Measurements from ENCODE around the gene BMF.

The BMF gene

GRCh38 chr15:40087068-40087810 lies 21.4 kb downstream of the BMF start:
- TF ChIP-seq GATA2 (IDR thresholded peaks at IDR 0.05; ENCODE audit: low read depth, low read length) (no peak), GATA3 (IDR thresholded peaks at IDR 0.05; ENCODE audit: low read depth, low read length) (no peak)

DNA sequence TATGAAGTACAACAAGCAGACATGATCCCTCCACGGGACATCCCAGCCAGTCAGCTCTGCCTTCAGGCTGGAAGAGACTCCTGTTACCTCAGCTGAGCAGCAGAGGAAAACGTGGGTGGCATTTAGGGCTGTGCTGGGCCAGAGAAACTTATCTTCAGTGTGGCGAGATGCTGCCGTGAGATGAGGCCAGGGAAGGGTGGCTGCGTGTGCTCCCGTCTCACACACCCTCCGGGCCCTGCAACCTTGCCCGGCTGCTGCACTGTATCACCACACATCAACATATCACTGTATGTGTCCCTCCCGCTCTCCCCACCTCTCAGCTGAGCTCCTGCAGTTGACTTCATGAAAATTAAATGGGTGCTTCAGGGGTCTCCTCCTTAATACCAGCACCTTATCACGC lies 23.4 kb downstream of the BMF start:
- TF ChIP-seq GATA2 (IDR thresholded peaks at IDR 0.05; ENCODE audit: low read depth, low read length), result no peak

GRCh38 chr15:40084650-40085049 lies 24.0 kb downstream of the BMF start:
- no peak for TF ChIP-seq GATA2 (IDR thresholded peaks at IDR 0.05; ENCODE audit: low read depth, low read length)

DNA sequence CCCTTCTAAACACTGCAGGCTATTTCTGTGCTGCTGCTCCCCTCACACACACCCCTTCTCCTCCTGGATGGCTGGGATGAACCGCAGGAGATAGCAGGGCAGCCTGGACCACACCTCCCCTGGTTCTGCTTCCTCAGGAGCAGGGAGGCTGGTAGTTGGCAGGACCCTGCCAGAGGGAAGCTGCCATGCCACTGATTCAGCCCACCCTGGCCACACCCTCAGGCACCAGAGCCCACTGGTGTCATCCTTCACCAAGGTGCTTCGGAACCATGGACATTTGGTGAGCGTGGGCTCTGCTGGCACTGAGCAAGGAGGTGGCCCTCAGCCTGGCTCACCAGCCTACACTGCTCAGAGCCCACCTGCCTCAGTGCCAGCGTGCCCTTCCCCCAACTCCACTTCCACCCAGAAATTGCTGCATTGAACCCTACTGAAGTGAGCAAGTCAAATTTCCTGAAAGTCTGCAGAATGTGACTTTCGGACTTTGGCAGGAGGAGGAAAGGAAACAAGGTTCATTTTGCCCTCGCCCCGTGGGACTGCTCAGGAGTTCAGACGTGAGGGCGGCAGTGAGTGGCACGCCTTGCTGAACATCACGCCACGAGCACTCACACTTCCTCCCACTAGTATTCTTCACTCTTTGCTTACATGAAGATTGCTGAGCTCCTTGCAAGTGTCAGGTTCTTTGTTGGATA lies 26.3 kb downstream of the BMF start:
- no peak for TF ChIP-seq GATA2 (IDR thresholded peaks at IDR 0.05; ENCODE audit: low read depth, low read length)
- TF ChIP-seq GATA3 (IDR thresholded peaks at IDR 0.05; ENCODE audit: low read depth, low read length), result no peak

- TF ChIP-seq GATA3 (IDR thresholded peaks at IDR 0.05; ENCODE audit: low read depth, low read length), result no peak
- TF ChIP-seq GATA2 (IDR thresholded peaks at IDR 0.05; ENCODE audit: low read depth, low read length), result no peak
Observed at GRCh38 chr15:40081691-40082194, 26.9 kb downstream of the BMF start.

GRCh38 chr15:40080847-40081246 lies 27.8 kb downstream of the BMF start:
- TF ChIP-seq GATA2 (IDR thresholded peaks at IDR 0.05; ENCODE audit: low read depth, low read length) (no peak), GATA3 (IDR thresholded peaks at IDR 0.05; ENCODE audit: low read depth, low read length) (no peak)

DNA sequence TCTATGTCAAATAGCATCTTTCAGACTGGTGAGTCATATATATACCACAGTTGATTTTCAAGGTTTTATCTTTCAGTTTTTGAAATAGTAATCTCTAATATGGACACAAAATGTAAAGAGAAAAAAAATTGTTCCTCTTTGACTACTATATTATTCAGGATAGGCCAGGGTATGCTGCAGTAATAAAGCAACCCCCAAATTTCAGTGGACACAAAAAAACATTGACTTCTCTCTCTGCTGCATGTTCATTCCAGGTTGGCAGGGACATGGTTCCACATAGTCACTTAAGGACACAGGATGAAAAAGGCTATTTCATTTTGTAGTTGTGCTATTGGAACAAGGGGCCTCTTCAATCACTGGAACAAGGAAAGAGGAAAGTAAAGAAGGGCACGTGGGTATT lies 28.6 kb downstream of the BMF start:
- TF ChIP-seq GATA2 (IDR thresholded peaks at IDR 0.05; ENCODE audit: low read depth, low read length) (no peak), GATA3 (IDR thresholded peaks at IDR 0.05; ENCODE audit: low read depth, low read length) (no peak)

DNA sequence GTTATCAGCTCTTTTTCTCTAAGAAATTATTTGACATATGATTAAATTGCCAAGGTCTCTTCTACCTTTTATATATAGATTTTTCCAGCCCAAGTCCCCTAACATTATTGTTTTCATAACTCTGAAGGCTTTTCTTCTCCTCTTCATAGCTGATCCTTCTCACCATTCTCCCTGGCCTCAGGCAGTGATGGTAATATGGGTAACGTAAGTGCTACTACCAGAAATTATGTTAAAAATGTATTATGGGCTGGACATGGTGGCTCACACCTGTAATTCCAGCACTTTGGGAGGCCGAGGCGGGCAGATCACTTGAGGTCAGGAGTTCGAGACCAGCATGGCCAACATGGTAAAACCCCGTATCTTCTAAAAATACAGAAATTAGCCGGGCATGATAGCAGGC lies 29.2 kb downstream of the BMF start:
- TF ChIP-seq GATA3 (IDR thresholded peaks at IDR 0.05; ENCODE audit: low read depth, low read length), result no peak
- no peak for TF ChIP-seq GATA2 (IDR thresholded peaks at IDR 0.05; ENCODE audit: low read depth, low read length)

DNA sequence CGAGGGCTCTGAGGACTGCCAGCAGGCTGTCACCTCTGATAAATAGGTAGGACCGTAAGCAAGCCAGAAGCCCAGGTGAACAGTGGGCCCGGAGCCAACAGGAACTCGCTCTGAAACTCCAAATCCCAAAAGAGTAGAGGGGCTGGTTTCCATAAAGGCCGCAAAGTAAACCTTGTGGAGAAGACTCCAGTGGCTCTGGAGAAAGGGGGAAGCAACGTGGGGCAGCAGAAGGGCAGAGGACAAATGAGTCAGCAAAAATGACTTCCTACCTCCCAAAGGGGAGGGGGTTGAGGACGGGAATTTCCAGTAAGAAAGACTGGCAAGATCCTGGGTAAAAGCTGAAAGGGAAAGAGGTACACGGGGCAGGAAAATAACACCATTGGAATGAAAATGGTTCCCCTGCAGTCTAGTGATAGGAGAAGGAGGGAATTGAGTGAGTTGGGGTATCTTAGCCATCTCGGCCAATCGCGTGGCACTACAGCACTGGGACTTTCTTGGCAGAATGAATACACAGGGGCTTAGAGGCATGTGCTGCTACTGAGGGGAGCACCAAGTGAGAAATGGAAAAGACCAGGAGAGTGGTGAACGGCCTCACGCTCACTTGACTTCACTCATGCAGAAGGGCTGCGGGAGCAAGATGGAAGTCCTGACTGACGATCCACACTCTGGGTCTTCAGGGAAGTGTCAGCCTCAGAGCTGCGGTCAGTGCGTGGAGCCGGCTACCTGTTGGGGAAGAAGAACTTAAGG lies 33.2 kb downstream of the BMF start:
- no peak for TF ChIP-seq GATA2 (IDR thresholded peaks at IDR 0.05; ENCODE audit: low read depth, low read length)
- no peak for TF ChIP-seq GATA3 (IDR thresholded peaks at IDR 0.05; ENCODE audit: low read depth, low read length)

DNA sequence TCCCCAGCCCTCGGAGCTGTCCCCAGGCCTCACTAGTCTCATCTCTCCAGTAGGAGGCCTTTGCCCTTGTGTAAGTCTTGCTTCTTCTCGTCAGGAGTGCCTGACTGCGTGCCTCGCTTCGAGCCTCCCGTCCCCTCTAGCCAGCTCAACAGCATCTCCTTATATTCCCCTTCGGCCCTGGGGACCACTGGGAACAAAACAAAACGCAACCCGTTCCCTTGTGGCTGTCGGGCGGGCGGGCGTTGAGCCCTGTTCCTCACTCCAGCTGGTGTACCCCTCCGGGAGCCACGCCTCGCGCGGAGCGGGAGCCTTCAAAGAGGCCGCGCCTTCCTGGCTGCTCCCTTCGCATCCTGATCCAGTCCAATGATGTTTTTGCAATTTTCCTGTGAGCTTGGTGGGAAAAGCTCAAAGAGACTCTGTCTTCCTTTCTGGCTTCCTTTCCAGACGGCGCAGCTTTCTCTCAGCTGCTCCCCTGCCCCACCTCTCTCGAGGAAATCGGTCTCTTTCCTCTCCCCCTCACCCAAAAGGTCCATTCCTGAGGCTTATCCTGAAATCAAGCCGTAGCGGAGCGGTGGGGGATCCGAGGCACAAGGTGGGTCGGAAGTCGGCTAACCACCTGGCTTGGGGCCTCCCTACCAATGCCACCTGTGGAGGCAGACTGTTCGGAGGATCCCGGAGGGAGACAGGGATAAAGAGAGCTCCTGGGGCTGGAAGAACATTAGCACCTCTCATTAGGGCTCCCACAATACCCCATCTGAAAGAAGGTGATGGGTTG lies 36.3 kb downstream of the BMF start:
- TF ChIP-seq GATA3 (IDR thresholded peaks at IDR 0.05; ENCODE audit: low read depth, low read length), result no peak
- TF ChIP-seq GATA2 (IDR thresholded peaks at IDR 0.05; ENCODE audit: low read depth, low read length), result no peak

DNA sequence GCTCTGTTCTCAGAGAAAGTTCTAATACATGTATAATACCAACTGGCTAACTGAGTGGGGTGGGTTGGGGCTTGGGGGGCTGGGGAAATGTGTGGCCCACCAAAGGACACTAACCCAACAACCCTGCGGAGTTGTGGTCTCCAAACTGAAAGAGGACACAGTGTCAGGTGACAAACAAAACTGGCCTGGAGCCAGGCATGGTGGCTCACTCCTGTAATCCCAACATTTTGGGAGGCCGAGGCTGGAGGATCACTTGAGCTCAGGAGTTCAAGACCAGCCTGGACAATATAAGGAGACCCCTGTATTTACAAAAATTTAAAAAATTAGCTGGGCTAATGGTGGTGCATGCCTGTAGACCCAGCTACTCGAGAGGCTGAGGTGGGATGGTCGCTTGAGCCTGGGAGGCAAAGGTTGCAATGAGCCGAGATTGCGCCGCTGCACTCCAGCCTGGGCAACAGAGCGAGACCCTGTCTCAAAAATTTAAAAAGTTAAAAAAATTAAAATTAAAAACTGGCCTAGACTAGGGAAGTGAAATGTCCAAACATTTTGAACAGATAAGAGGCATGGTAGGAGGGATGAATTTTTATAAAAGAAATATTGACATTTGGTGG lies 38.0 kb downstream of the BMF start:
- no peak for TF ChIP-seq GATA3 (IDR thresholded peaks at IDR 0.05; ENCODE audit: low read depth, low read length)
- no peak for TF ChIP-seq GATA2 (IDR thresholded peaks at IDR 0.05; ENCODE audit: low read depth, low read length)

- TF ChIP-seq GATA3 (IDR thresholded peaks at IDR 0.05; ENCODE audit: low read depth, low read length), result no peak
- no peak for TF ChIP-seq GATA2 (IDR thresholded peaks at IDR 0.05; ENCODE audit: low read depth, low read length)
Observed at GRCh38 chr15:40070166-40070557, 38.5 kb downstream of the BMF start.
